HG03095 (cell line): ENCODE data around the gene FLII.
A peak's percentile ranks its signal among the peaks of the same experiment; 100 is the strongest.

Experiments
- ATAC-seq: cut with Tn5 transposase; IDR thresholded peaks from one replicate; pipeline ENCODE4 v1.9.1; 2021; ENCODE audit warnings: moderate library complexity; ENCODE audit not compliant: unreplicated experiment

Gene FLII

GRCh38 chr17:18260332-18261145, 2.0 kb upstream of the FLII start, which contains the start of gene MIEF2:
Gene MIEF2, plus strand, starts transcription at chr17:18260662. Its CDS starts 2,059 bp downstream, at chr17:18262721.
- ATAC-seq = peak; percentile 51

- ATAC-seq = no peak
These were observed 1.2 kb upstream of the FLII start for GRCh38 chr17:18259621-18260331.

- peak; percentile 34 for ATAC-seq
These were observed 569 bp downstream of the FLII start for GRCh38 chr17:18257982-18258355.

- no peak for ATAC-seq
These were observed 1.1 kb downstream of the FLII start for GRCh38 chr17:18257268-18257981.

GRCh38 chr17:18256776-18257175, 1.8 kb downstream of the FLII start:
- no peak for ATAC-seq

GRCh38 chr17:18256351-18256750, 2.2 kb downstream of the FLII start:
- no peak for ATAC-seq

GRCh38 chr17:18254888-18255649, 3.5 kb downstream of the FLII start:
- no peak for ATAC-seq

GRCh38 chr17:18253947-18254821, 4.4 kb downstream of the FLII start:
- no peak for ATAC-seq

- no peak for ATAC-seq
These were observed 5.2 kb downstream of the FLII start for GRCh38 chr17:18253187-18253884.

- ATAC-seq = no peak
These were observed 6.4 kb downstream of the FLII start for GRCh38 chr17:18252160-18252559.

GRCh38 chr17:18251204-18251603, 7.3 kb downstream of the FLII start:
- ATAC-seq = no peak

GRCh38 chr17:18250708-18251107, 7.8 kb downstream of the FLII start:
- ATAC-seq = no peak

GRCh38 chr17:18250259-18250658, 8.3 kb downstream of the FLII start:
- ATAC-seq = no peak

GRCh38 chr17:18248811-18249210, 9.7 kb downstream of the FLII start:
- no peak for ATAC-seq

- ATAC-seq = no peak
These were observed 10.2 kb downstream of the FLII start for GRCh38 chr17:18248300-18248731.

GRCh38 chr17:18247613-18248001, 10.9 kb downstream of the FLII start:
- ATAC-seq = no peak

- no peak for ATAC-seq
These were observed 11.5 kb downstream of the FLII start for GRCh38 chr17:18246880-18247612.

GRCh38 chr17:18246109-18246725, 12.3 kb downstream of the FLII start:
- no peak for ATAC-seq
